GM20431 (cell line): ENCODE measurements around the gene KCNH1.
"Not testable (repeated sequence)": the region's sequence is repeated elsewhere in the genome, so short reads cannot be mapped to it uniquely, and the experiment has no call there.

Experiments used
- in situ Hi-C: fragments of 300-500 bp; cut with MseI, MboI; formaldehyde crosslinking; loops from one replicate; pipeline ENCODE4 v1.15.0; 2020; ENCODE audit warnings: low sequenced_read_pairs; ENCODE audit not compliant: unreplicated experiment

KCNH1 gene

DNA sequence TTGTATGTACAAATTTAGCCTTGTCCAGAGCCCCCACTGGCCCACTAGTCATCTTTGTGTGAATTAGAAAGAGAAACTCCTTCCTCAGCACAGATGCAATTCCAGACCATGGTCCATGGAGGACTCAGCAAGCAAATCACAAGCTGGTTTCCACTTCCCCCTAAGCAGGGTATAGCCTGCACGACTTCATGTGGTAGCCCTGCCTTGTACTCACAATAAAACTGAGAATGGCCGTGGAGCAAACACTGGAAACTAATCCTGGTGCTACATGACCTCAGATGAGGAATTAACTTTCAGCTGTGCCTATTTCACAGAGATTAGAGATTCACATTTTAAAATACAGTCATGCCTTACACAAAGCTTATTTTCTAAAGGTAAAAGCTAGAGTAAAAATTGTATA is 32.5 kb downstream of the KCNH1 start:
- in situ Hi-C loops, result no loop called here

DNA sequence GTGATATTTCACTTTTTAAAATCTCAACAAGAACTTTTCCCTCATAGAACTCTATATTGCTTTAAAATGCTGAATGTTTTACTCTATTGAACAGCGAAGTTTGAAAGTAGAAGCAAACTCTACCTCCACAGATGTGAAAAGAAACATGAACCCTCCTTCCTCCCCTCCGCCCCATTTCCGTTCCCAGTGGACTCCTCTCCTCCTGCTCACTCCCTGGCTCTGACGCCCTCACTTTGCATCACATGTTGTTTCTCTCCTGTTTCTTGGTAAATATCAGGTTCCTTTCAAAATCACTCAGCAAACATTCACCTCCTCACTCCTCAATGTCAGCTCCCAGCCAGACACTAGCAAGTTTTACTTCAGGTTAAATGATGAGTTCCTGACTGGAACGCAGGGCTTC is 34.6 kb downstream of the KCNH1 start:
- in situ Hi-C loops, result no loop called here

GRCh38 chr1:211095381-211095780 is 38.6 kb downstream of the KCNH1 start:
- in situ Hi-C loops, result no loop called here

GRCh38 chr1:211092955-211093354 is 41.0 kb downstream of the KCNH1 start:
- in situ Hi-C loops, result no loop called here

- in situ Hi-C loops, result no loop called here
Measured at GRCh38 chr1:211091867-211092266, 42.1 kb downstream of the KCNH1 start.

DNA sequence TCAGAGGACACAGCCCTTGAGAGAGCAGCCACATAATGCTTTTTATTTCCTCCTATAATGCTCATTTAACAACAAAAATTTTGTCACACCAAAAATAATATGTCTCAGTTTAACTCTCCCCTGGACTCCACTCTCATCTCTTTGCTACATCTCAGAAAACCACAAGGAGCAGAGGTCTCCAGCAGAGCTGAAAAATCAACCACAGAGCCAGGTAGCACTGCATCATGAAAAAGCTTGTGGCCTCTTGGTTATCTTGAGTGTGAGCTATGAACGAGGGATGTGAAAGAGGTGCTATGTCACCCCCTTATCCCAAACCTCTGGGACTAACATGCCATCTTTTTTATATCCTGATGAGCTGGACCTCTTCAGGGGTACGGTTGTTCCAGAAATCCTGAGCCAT is 44.4 kb downstream of the KCNH1 start:
- in situ Hi-C loops, result no loop called here

- in situ Hi-C loops, result no loop called here
Measured at GRCh38 chr1:211088156-211088555, 45.8 kb downstream of the KCNH1 start.

DNA sequence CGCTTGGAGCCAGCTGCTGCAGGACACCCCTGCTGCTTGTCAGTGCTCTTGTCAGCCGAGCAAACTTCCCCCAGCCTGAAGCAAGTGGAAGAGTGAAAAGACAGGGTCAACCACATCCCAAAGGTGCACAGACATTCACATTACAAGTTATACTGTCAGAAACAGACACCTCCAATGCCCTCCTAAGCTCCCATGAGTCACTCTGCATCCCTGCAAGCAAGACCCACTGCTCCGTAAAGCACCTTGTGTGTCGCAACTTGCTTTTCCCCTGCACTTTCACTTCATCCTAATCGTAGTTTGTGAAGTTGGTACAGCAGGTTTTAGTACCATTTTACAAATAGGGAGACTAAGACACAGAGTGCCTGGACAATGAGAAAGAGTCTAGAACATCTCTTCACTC is 51.1 kb downstream of the KCNH1 start:
- in situ Hi-C loops, result no loop called here

- in situ Hi-C loops, result not testable (repeated sequence)
Measured at GRCh38 chr1:211081447-211081846, 52.5 kb downstream of the KCNH1 start.

GRCh38 chr1:211068976-211069375 is 65.0 kb downstream of the KCNH1 start:
- in situ Hi-C loops, result no loop called here

DNA sequence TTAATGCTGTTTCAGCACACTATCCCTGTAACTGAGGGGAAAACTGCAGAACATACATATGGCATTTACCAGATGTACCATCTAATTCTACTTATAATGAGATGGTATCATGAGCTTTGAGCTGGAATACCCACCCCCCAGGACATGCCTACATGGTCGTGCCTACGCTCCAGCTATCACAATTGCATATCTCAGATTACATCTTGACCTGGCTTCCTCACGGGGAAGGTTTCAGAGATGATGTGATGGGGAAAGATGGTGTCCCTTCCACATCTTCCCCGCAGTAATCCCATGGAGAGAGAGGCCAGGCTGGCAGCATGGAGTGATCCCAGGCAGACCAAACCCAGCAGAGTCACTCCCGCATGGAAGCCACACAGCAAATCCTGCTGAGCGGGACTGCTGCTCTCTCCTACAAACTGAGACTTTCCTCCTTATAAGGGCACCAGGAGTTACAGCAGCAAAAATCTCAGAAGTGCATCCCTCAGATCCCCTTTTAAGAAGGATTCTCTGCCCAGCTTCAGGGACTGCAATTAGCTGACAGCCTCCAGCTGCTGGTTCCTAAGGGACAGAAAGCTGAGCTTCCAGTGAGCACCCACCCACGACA is 67.1 kb downstream of the KCNH1 start:
- in situ Hi-C loops, result no loop called here

- in situ Hi-C loops, result not testable (repeated sequence)
Measured at GRCh38 chr1:211041838-211042237, 92.1 kb downstream of the KCNH1 start.

- in situ Hi-C loops, result no loop called here
Measured at GRCh38 chr1:211037095-211037494, 96.9 kb downstream of the KCNH1 start.

- in situ Hi-C loops, result no loop called here
Measured at GRCh38 chr1:211036381-211037060, 97.4 kb downstream of the KCNH1 start.

- in situ Hi-C loops, result no loop called here
Measured at GRCh38 chr1:211035821-211036380, 98.0 kb downstream of the KCNH1 start.

DNA sequence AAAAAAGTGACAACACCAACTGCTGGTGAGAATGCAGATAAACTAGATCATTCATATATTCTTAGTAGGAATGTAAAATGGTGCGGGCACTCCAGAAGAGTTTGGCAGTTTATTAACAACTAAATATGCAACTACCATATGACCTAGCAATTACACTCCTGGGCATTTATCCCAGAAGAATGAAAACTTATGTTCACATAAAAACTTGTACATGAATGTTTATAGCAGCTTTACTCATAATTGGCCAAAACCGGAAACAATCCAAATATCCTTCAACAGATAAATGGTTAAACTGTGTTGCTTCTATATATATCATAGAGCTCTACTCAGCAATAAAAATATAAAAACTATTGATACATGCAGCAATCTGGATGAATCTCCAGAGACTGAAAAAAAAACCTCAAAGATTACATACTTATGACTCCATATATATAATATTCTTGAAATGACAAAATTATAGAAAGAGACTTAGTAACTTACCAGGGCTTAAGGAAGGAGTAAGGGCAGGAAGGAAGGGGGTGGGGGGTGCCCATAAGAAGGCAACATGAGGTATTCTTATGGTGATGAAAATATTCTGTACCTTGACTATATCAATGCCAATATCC is 99.9 kb downstream of the KCNH1 start:
- in situ Hi-C loops, result no loop called here

DNA sequence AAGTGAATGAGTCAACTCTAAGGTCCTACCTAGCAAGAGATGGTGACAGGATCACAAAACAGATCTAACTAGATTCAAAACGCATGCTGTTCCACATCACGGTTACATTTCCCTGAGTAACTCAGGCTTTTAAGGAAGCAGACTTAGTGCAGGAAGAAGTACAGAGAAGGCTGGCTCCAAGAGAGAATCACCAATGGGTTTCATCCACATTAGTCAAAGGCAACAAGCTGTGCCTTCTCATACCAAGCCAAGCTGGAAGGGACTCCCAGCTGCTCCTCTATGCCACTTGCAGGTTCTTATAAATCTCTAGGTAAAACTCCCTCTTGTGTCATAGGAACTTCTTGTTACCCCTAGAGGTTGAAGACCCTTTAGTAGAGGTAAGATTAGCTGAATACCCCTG is 109.0 kb downstream of the KCNH1 start:
- in situ Hi-C loops, result no loop called here

- in situ Hi-C loops, result no loop called here
Measured at GRCh38 chr1:211019266-211019665, 114.7 kb downstream of the KCNH1 start.

- in situ Hi-C loops, result no loop called here
Measured at GRCh38 chr1:211018690-211019089, 115.3 kb downstream of the KCNH1 start.

DNA sequence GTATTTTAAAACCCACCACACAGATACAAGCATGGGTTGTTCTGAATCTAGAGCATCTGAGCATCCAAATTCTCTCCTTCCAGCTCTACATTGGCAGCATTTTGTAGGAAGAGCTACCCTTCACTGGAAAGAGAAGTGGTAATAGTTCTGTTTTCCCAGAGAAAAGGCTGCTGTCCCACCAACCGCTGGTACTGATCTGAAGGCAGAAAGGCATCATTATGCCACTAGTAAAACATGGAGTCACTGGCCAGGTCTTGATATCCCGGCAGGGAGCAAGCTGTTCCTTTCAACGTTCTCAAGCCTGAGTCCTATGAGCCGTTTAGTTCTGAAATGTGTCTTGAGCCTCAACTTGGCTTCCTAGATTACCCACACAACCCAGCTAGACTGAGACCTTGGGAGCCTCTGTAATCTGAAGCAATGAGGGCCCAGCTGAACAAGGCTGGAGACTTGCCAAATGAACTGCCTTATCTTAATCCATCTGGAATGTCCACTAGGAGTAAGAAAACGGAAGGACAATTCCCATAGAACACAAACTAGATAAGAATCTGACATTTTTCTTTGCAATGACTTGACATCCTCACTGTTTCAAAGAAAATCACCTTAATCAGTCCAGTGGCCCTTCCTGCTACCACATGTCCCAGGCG is 116.8 kb downstream of the KCNH1 start:
- in situ Hi-C loops, result no loop called here

GRCh38 chr1:211014275-211014674 is 119.7 kb downstream of the KCNH1 start:
- in situ Hi-C loops, result no loop called here
